OCI-LY1 (cell line): ENCODE measurements around the gene NSD1.

Experiments used
- H2AFZ ChIP-seq: fragments of 200-600 bp; sonication (generic), shearing (Covaris generic); 2 replicates; pipeline ENCODE4 v1.6.0; 2014; ENCODE audit warnings: antibody characterized with exemption, mild to moderate bottlenecking, low read length
- H3F3A ChIP-seq: fragments of 200-600 bp; sonication (generic), shearing (Covaris generic); 2 replicates; pipeline ENCODE4 v1.6.0; 2014; ENCODE audit warnings: mild to moderate bottlenecking, antibody characterized with exemption, low read length, moderate library complexity; ENCODE audit not compliant: insufficient read depth
- H3K27ac ChIP-seq: fragments of 200-600 bp; sonication (generic); 2 replicates; pipeline ENCODE4 v1.5.1; 2014; ENCODE audit warnings: low read length, mixed run types, mild to moderate bottlenecking, low read depth; ENCODE audit not compliant: poor library complexity, severe bottlenecking
- H3K27me3 ChIP-seq: fragments of 200-600 bp; sonication (generic); 2 replicates; pipeline ENCODE4 v1.6.0; 2014; ENCODE audit warnings: antibody characterized with exemption, mild to moderate bottlenecking, low read length, moderate library complexity; ENCODE audit not compliant: insufficient read depth
- H3K36me3 ChIP-seq: fragments of 200-600 bp; sonication (generic); 2 replicates; pipeline ENCODE4 v1.6.1; 2014; ENCODE audit warnings: mild to moderate bottlenecking, antibody characterized with exemption, low read length, moderate library complexity, mixed read lengths; ENCODE audit not compliant: insufficient read depth
- H3K4me1 ChIP-seq: fragments of 200-600 bp; sonication (generic); 2 replicates; pipeline ENCODE4 v1.5.1; 2014; ENCODE audit warnings: mild to moderate bottlenecking, low read length, moderate library complexity; ENCODE audit not compliant: insufficient read depth, severe bottlenecking
- H3K4me2 ChIP-seq: fragments of 200-600 bp; sonication (generic), shearing (Covaris generic); 2 replicates; pipeline ENCODE4 v1.6.1; 2014; ENCODE audit warnings: low read length
- H3K4me3 ChIP-seq: fragments of 200-600 bp; sonication (generic); 2 replicates; pipeline ENCODE4 v1.5.1; 2014; ENCODE audit warnings: low read length, low read depth, mild to moderate bottlenecking, mixed read lengths; ENCODE audit not compliant: poor library complexity, severe bottlenecking
- H3K79me2 ChIP-seq: fragments of 200-600 bp; shearing (Covaris generic); 2 replicates; pipeline ENCODE4 v1.6.1; 2016; ENCODE audit warnings: mixed run types, low read length, mixed read lengths; ENCODE audit not compliant: insufficient read depth
- H3K9ac ChIP-seq: fragments of 200-600 bp; sonication (generic), shearing (Covaris generic); 2 replicates; pipeline ENCODE4 v1.6.1; 2014; ENCODE audit warnings: mild to moderate bottlenecking, low read length, mixed read lengths
- H3K9me2 ChIP-seq: fragments of 200-600 bp; sonication (generic), shearing (Covaris generic); 2 replicates; pipeline ENCODE4 v1.6.1; 2014; ENCODE audit warnings: low read depth, mild to moderate bottlenecking, low read length, mixed read lengths
- H3K9me3 ChIP-seq: fragments of 200-600 bp; shearing (Covaris generic); 2 replicates; pipeline ENCODE4 v1.6.1; 2014; ENCODE audit warnings: low read length, mixed read lengths
- H4K20me1 ChIP-seq: fragments of 200-600 bp; sonication (generic), shearing (Covaris generic); 2 replicates; pipeline ENCODE4 v1.6.0; 2016; ENCODE audit warnings: mild to moderate bottlenecking, low read length; ENCODE audit not compliant: insufficient read depth
- CTCF ChIP-seq: fragments of 200-600 bp; sonication (generic), shearing (Covaris generic); IDR thresholded peaks from 2 replicates; pipeline ENCODE4 v1.5.1; 2017; ENCODE audit warnings: mild to moderate bottlenecking, antibody characterized with exemption, low read length, moderate library complexity, mixed read lengths
- EZH2 ChIP-seq: fragments of 200-600 bp; sonication (generic), shearing (Covaris generic); IDR thresholded peaks from 2 replicates; pipeline ENCODE4 v1.8.0; 2017; ENCODE audit warnings: borderline replicate concordance, mixed run types, mild to moderate bottlenecking, antibody characterized with exemption, low read length, moderate library complexity, mixed read lengths

The NSD1 gene

GRCh38 chr5:177269232-177269895 is 135.8 kb downstream of the NSD1 start:
- Histone ChIP-seq H3F3A (no peaks in the 10 kb centered on the region), H3K4me3 (no peak overlapping the region), H3K9me2 (no peaks in the 10 kb centered on the region), H3K27ac (no peak overlapping the region), H3K27me3 (no peaks in the 10 kb centered on the region), H3K79me2 (no peaks in the 10 kb centered on the region), H3K4me2 (no peak overlapping the region), H3K36me3 (peaks cover 73% of the 10 kb centered on the region), H2AFZ (no peak overlapping the region), H4K20me1 (no peaks in the 10 kb centered on the region), H3K9ac (no peak overlapping the region), H3K9me3 (no peaks in the 10 kb centered on the region), H3K4me1 (no peaks in the 10 kb centered on the region)
- TF ChIP-seq EZH2 (no peak), CTCF (no peak)

- Histone ChIP-seq H3K9me3 (no peaks in the 10 kb centered on the region), H3K36me3 (peaks cover 73% of the 10 kb centered on the region), H3K4me2 (no peak overlapping the region), H3K79me2 (no peaks in the 10 kb centered on the region), H3F3A (no peaks in the 10 kb centered on the region), H3K9me2 (no peaks in the 10 kb centered on the region), H3K4me3 (no peak overlapping the region), H3K9ac (no peak overlapping the region), H2AFZ (no peak overlapping the region), H3K4me1 (no peaks in the 10 kb centered on the region), H3K27ac (no peak overlapping the region), H3K27me3 (no peaks in the 10 kb centered on the region), H4K20me1 (no peaks in the 10 kb centered on the region)
- no peak for TF ChIP-seq EZH2
- TF ChIP-seq CTCF: no peak
Observed at GRCh38 chr5:177269976-177270375, 136.4 kb downstream of the NSD1 start.

GRCh38 chr5:177270653-177271052 is 137.1 kb downstream of the NSD1 start:
- H2AFZ ChIP-seq: no peak overlapping the region
- H3K4me2 ChIP-seq: no peak overlapping the region
- H3K9ac ChIP-seq: no peak overlapping the region
- no peaks in the 10 kb centered on the region for H3K9me2 ChIP-seq
- H3F3A ChIP-seq: no peaks in the 10 kb centered on the region
- H4K20me1 ChIP-seq: no peaks in the 10 kb centered on the region
- no peaks in the 10 kb centered on the region for H3K9me3 ChIP-seq
- no peaks in the 10 kb centered on the region for H3K79me2 ChIP-seq
- TF ChIP-seq CTCF: no peak
- TF ChIP-seq EZH2: no peak
- H3K27ac ChIP-seq: no peak overlapping the region
- H3K27me3 ChIP-seq: no peaks in the 10 kb centered on the region
- no peaks in the 10 kb centered on the region for H3K4me1 ChIP-seq
- peaks cover 71% of the 10 kb centered on the region for H3K36me3 ChIP-seq
- no peak overlapping the region for H3K4me3 ChIP-seq
